ENCODE data around the gene ZNF30.

DNA sequence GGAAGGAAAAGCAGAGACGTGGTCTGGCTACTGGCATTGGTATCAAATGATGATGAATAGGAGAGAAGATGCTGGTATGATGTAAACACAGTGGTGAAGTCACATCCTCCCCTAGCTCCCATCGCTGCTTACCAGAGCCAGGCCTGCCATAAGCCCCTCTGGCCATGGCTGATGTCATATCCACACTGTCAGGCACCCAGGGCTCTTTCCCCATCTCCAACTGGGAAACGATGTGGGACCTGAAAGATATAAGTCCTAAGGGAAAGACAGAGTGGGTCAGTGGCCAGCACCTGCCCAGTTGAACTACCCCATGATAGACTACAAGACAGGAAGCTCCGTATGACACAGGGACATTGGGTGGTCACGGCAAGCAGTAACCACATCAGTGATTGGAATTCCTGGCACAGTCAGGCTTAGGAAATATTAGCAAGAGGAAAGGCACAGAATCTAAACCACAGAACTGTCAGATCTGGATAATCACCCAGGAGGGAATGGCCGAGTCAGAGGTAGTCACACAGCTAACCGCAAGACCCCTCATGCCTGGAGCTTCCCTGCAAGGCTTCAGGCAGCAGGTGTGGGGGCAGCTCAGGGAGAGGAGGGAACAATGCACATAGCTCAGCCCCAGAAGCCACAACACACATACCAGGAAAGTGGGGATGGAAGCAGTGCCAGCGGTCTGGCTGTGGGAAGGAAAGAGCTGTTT, 33.6 kb downstream of the ZNF30 start:
- TF ChIP-seq, protein P1, sequence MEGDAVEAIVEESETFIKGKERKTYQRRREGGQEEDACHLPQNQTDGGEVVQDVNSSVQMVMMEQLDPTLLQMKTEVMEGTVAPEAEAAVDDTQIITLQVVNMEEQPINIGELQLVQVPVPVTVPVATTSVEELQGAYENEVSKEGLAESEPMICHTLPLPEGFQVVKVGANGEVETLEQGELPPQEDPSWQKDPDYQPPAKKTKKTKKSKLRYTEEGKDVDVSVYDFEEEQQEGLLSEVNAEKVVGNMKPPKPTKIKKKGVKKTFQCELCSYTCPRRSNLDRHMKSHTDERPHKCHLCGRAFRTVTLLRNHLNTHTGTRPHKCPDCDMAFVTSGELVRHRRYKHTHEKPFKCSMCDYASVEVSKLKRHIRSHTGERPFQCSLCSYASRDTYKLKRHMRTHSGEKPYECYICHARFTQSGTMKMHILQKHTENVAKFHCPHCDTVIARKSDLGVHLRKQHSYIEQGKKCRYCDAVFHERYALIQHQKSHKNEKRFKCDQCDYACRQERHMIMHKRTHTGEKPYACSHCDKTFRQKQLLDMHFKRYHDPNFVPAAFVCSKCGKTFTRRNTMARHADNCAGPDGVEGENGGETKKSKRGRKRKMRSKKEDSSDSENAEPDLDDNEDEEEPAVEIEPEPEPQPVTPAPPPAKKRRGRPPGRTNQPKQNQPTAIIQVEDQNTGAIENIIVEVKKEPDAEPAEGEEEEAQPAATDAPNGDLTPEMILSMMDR (IDR thresholded peaks at IDR 0.05): no peak
- no peak for TF ChIP-seq POLR2A (IDR thresholded peaks at IDR 0.05)
